Dendritic cell treated with granulocyte-macrophage colony-stimulating factor and Interleukin-4, amounts not matched to agents 40 ng/mL and 50 ng/mL, for 4 days (primary cell): ENCODE measurements around the gene RPL13.

Source experiments
- H3K27ac Mint-ChIP-seq: one replicate; pipeline ENCODE4 v1.8.0; 2022; ENCODE audit warnings: mild to moderate bottlenecking, mixed read lengths
- H3K27me3 Mint-ChIP-seq: one replicate; pipeline ENCODE4 v1.8.0; 2022; ENCODE audit warnings: mild to moderate bottlenecking, mixed read lengths
- H3K36me3 Mint-ChIP-seq: one replicate; pipeline ENCODE4 v1.8.0; 2022; ENCODE audit warnings: low read depth, mixed read lengths
- H3K4me1 Mint-ChIP-seq: one replicate; pipeline ENCODE4 v1.8.0; 2022; ENCODE audit warnings: low read depth, mixed read lengths
- H3K4me3 Mint-ChIP-seq: one replicate; pipeline ENCODE4 v1.8.0; 2022; ENCODE audit warnings: mild to moderate bottlenecking, moderate library complexity, mixed read lengths
- H3K9me3 Mint-ChIP-seq: one replicate; pipeline ENCODE4 v1.8.0; 2022; ENCODE audit warnings: mixed read lengths
- intact Hi-C: fragments of 100-400 bp; cut with micrococcal nuclease; formaldehyde crosslinking; loops from one replicate; pipeline ENCODE4 v1.15.0; 2022

RPL13 gene

GRCh38 chr16:89598199-89598598 is 37.7 kb downstream of the RPL13 start:
- H3K9me3 Mint-ChIP-seq: no peaks in the 10 kb centered on the region
- H3K27ac Mint-ChIP-seq: no peak overlapping the region

GRCh38 chr16:89599451-89599858 is 39.0 kb downstream of the RPL13 start:
- H3K27ac Mint-ChIP-seq: no peak overlapping the region
- peaks cover 30% of the 10 kb centered on the region for H3K27me3 Mint-ChIP-seq
- intact Hi-C loops: no loop called here
- H3K9me3 Mint-ChIP-seq: no peaks in the 10 kb centered on the region
- no peaks in the 10 kb centered on the region for H3K36me3 Mint-ChIP-seq
- H3K4me1 Mint-ChIP-seq: peaks cover 14% of the 10 kb centered on the region
- H3K4me3 Mint-ChIP-seq: no peak overlapping the region

More at GRCh38 chr16:89598199-89598598, 37.7 kb downstream of the RPL13 start:
- Mint-ChIP-seq H3K27me3 (peaks cover 30% of the 10 kb centered on the region), H3K4me3 (no peak overlapping the region), H3K4me1 (peaks cover 14% of the 10 kb centered on the region), H3K36me3 (no peaks in the 10 kb centered on the region)
- intact Hi-C loops: no loop called here

GRCh38 chr16:89599902-89600301 is 39.4 kb downstream of the RPL13 start:
- Mint-ChIP-seq H3K9me3 (no peaks in the 10 kb centered on the region), H3K4me3 (no peak overlapping the region), H3K27me3 (peaks cover 30% of the 10 kb centered on the region), H3K36me3 (no peaks in the 10 kb centered on the region), H3K4me1 (peaks cover 14% of the 10 kb centered on the region), H3K27ac (no peak overlapping the region)
- intact Hi-C loops: no loop called here

- peaks cover 14% of the 10 kb centered on the region for H3K4me1 Mint-ChIP-seq
- intact Hi-C loops: no loop called here
- H3K4me3 Mint-ChIP-seq: no peak overlapping the region
- no peak overlapping the region for H3K27ac Mint-ChIP-seq
- no peaks in the 10 kb centered on the region for H3K36me3 Mint-ChIP-seq
- no peaks in the 10 kb centered on the region for H3K9me3 Mint-ChIP-seq
- H3K27me3 Mint-ChIP-seq: peaks cover 30% of the 10 kb centered on the region
These were observed 39.9 kb downstream of the RPL13 start for GRCh38 chr16:89600427-89600826.

GRCh38 chr16:89600956-89601355 is 40.5 kb downstream of the RPL13 start:
- Mint-ChIP-seq H3K9me3 (no peaks in the 10 kb centered on the region), H3K36me3 (no peaks in the 10 kb centered on the region), H3K27me3 (peaks cover 30% of the 10 kb centered on the region), H3K4me3 (no peak overlapping the region), H3K4me1 (peaks cover 14% of the 10 kb centered on the region), H3K27ac (no peak overlapping the region)
- intact Hi-C loops: no loop called here

GRCh38 chr16:89601906-89602272 is 41.4 kb downstream of the RPL13 start:
- Mint-ChIP-seq H3K4me1 (peaks cover 14% of the 10 kb centered on the region), H3K36me3 (no peaks in the 10 kb centered on the region), H3K27ac (no peak overlapping the region), H3K9me3 (no peaks in the 10 kb centered on the region), H3K4me3 (no peak overlapping the region), H3K27me3 (peaks cover 30% of the 10 kb centered on the region)
- intact Hi-C loops: no loop called here

GRCh38 chr16:89602273-89602951 is 41.9 kb downstream of the RPL13 start:
- Mint-ChIP-seq H3K27ac (no peak overlapping the region), H3K4me3 (no peak overlapping the region)
- intact Hi-C loops: no loop called here

GRCh38 chr16:89602952-89603590 is 42.6 kb downstream of the RPL13 start:
- Mint-ChIP-seq H3K36me3 (no peaks in the 10 kb centered on the region), H3K4me3 (no peak overlapping the region), H3K9me3 (no peaks in the 10 kb centered on the region), H3K27me3 (peaks cover 30% of the 10 kb centered on the region), H3K4me1 (peaks cover 14% of the 10 kb centered on the region), H3K27ac (no peak overlapping the region)
- intact Hi-C loops: no loop called here

More at GRCh38 chr16:89602273-89602951, 41.9 kb downstream of the RPL13 start:
- H3K9me3 Mint-ChIP-seq: no peaks in the 10 kb centered on the region
- peaks cover 30% of the 10 kb centered on the region for H3K27me3 Mint-ChIP-seq
- peaks cover 14% of the 10 kb centered on the region for H3K4me1 Mint-ChIP-seq
- H3K36me3 Mint-ChIP-seq: no peaks in the 10 kb centered on the region

GRCh38 chr16:89604764-89605163 is 44.3 kb downstream of the RPL13 start:
- no peaks in the 10 kb centered on the region for H3K36me3 Mint-ChIP-seq
- peaks cover 30% of the 10 kb centered on the region for H3K27me3 Mint-ChIP-seq
- intact Hi-C loops: no loop called here
- peaks cover 14% of the 10 kb centered on the region for H3K4me1 Mint-ChIP-seq
- H3K27ac Mint-ChIP-seq: no peak overlapping the region
- H3K4me3 Mint-ChIP-seq: no peak overlapping the region
- H3K9me3 Mint-ChIP-seq: no peaks in the 10 kb centered on the region

- H3K4me3 Mint-ChIP-seq: no peak overlapping the region
- no peaks in the 10 kb centered on the region for H3K9me3 Mint-ChIP-seq
- H3K27ac Mint-ChIP-seq: no peak overlapping the region
- H3K27me3 Mint-ChIP-seq: peaks cover 26% of the 10 kb centered on the region
- H3K36me3 Mint-ChIP-seq: no peaks in the 10 kb centered on the region
- intact Hi-C loops: no loop called here
- H3K4me1 Mint-ChIP-seq: peaks cover 14% of the 10 kb centered on the region
These were observed 44.9 kb downstream of the RPL13 start for GRCh38 chr16:89605186-89605970.

GRCh38 chr16:89606006-89606405 is 45.5 kb downstream of the RPL13 start:
- Mint-ChIP-seq H3K4me3 (no peak overlapping the region), H3K9me3 (no peaks in the 10 kb centered on the region), H3K4me1 (peaks cover 14% of the 10 kb centered on the region), H3K27me3 (peaks cover 19% of the 10 kb centered on the region), H3K36me3 (no peaks in the 10 kb centered on the region), H3K27ac (no peak overlapping the region)
- intact Hi-C loops: no loop called here

- H3K9me3 Mint-ChIP-seq: no peaks in the 10 kb centered on the region
- H3K4me3 Mint-ChIP-seq: no peak overlapping the region
- intact Hi-C loops: no loop called here
- peaks cover 8% of the 10 kb centered on the region for H3K27me3 Mint-ChIP-seq
- no peak overlapping the region for H3K27ac Mint-ChIP-seq
- no peaks in the 10 kb centered on the region for H3K36me3 Mint-ChIP-seq
- peaks cover 7% of the 10 kb centered on the region for H3K4me1 Mint-ChIP-seq
These were observed 47.0 kb downstream of the RPL13 start for GRCh38 chr16:89607453-89607852.

- Mint-ChIP-seq H3K27me3 (peaks cover under 1% of the 10 kb centered on the region), H3K4me1 (peaks cover 4% of the 10 kb centered on the region), H3K36me3 (no peaks in the 10 kb centered on the region), H3K4me3 (no peak overlapping the region), H3K9me3 (no peaks in the 10 kb centered on the region), H3K27ac (no peak overlapping the region)
- intact Hi-C loops: no loop called here
These were observed 47.7 kb downstream of the RPL13 start for GRCh38 chr16:89607937-89608740.

GRCh38 chr16:89610108-89610453 is 49.6 kb downstream of the RPL13 start:
- intact Hi-C loops: no loop called here
- Mint-ChIP-seq H3K9me3 (no peaks in the 10 kb centered on the region), H3K36me3 (no peaks in the 10 kb centered on the region), H3K4me1 (peaks cover 7% of the 10 kb centered on the region), H3K4me3 (no peak overlapping the region), H3K27me3 (peaks cover 9% of the 10 kb centered on the region), H3K27ac (no peak overlapping the region)
